Loucy (cell line): ENCODE results near the gene SOCS2.

Experiments
- H2AFZ ChIP-seq: fragments of 200-600 bp; sonication (generic); 2 replicates; pipeline ENCODE4 v1.6.0; 2016; ENCODE audit warnings: antibody characterized with exemption, mild to moderate bottlenecking, low read length, moderate library complexity
- H3F3A ChIP-seq: fragments of 200-600 bp; 2 replicates; pipeline ENCODE4 v1.6.0; 2016; ENCODE audit warnings: antibody characterized with exemption, low read depth, mild to moderate bottlenecking
- H3K27me3 ChIP-seq: fragments of 200-600 bp; sonication (generic); 2 replicates; pipeline ENCODE4 v1.6.1; 2014; ENCODE audit warnings: low read length, mild to moderate bottlenecking; ENCODE audit not compliant: insufficient read depth, poor library complexity, severe bottlenecking
- H3K36me3 ChIP-seq: fragments of 200-600 bp; sonication (generic); 2 replicates; pipeline ENCODE4 v1.6.1; 2016; ENCODE audit warnings: low read length; ENCODE audit not compliant: insufficient read depth
- H3K4me1 ChIP-seq: fragments of 200-600 bp; sonication (generic); 2 replicates; pipeline ENCODE4 v1.5.1; 2014; ENCODE audit warnings: low read length, mild to moderate bottlenecking; ENCODE audit not compliant: insufficient read depth, poor library complexity, severe bottlenecking
- H3K4me2 ChIP-seq: fragments of 200-600 bp; sonication (generic); 2 replicates; pipeline ENCODE4 v1.6.0; 2014; ENCODE audit warnings: antibody characterized with exemption, low read length, low read depth, mild to moderate bottlenecking; ENCODE audit not compliant: poor library complexity, severe bottlenecking
- H3K4me3 ChIP-seq: fragments of 200-600 bp; sonication (generic); 2 replicates; pipeline ENCODE4 v1.5.1; 2014; ENCODE audit warnings: low read length, mild to moderate bottlenecking, mixed read lengths; ENCODE audit not compliant: poor library complexity, severe bottlenecking
- H3K79me2 ChIP-seq: fragments of 200-600 bp; sonication (generic); 2 replicates; pipeline ENCODE4 v1.6.1; 2014; ENCODE audit warnings: low read length; ENCODE audit not compliant: insufficient read depth
- H3K9ac ChIP-seq: fragments of 200-600 bp; sonication (generic); 2 replicates; pipeline ENCODE4 v1.6.0; 2014; ENCODE audit warnings: mild to moderate bottlenecking, low read depth, low read length, moderate library complexity; ENCODE audit not compliant: poor library complexity, severe bottlenecking
- H3K9me2 ChIP-seq: fragments of 200-600 bp; sonication (generic); replicated peaks from 2 replicates; pipeline ENCODE4 v1.6.1; 2016; ENCODE audit warnings: low read depth, low read length, mixed read lengths
- H3K9me3 ChIP-seq: fragments of 200-600 bp; sonication (generic); 2 replicates; pipeline ENCODE4 v1.6.1; 2014; ENCODE audit warnings: mild to moderate bottlenecking, antibody characterized with exemption, low read length, low read depth; ENCODE audit not compliant: insufficient read depth
- H4K20me1 ChIP-seq: fragments of 200-600 bp; sonication (generic); 2 replicates; pipeline ENCODE4 v1.6.0; 2014; ENCODE audit warnings: antibody characterized with exemption, low read length, mild to moderate bottlenecking; ENCODE audit not compliant: insufficient read depth, poor library complexity, severe bottlenecking
- CTCF ChIP-seq: fragments of 200-600 bp; sonication (generic); conservative IDR thresholded peaks from 2 replicates; pipeline ENCODE4 v1.5.1; 2014; ENCODE audit warnings: mild to moderate bottlenecking, antibody characterized with exemption, low read length
- EZH2phosphoT487 ChIP-seq: fragments of 200-600 bp; IDR thresholded peaks from 2 replicates; pipeline ENCODE4 v1.6.1; 2018; ENCODE audit warnings: antibody characterized with exemption, mild to moderate bottlenecking, moderate library complexity, borderline replicate concordance

Gene SOCS2

GRCh38 chr12:93571925-93572711, at the start of gene SOCS2:
Gene SOCS2, plus strand, starts transcription at chr12:93572675. Its CDS starts 223 bp downstream, at chr12:93572898.
- H3K4me2 ChIP-seq: peak within 1 kb of the TSS; percentile 97
- no peaks in the 10 kb centered on the region for H3K9me3 ChIP-seq
- H3F3A ChIP-seq: no peaks in the 10 kb centered on the region
- peaks cover 4% of the 10 kb centered on the region for H3K4me1 ChIP-seq
- no peaks in the 10 kb centered on the region for H3K9me2 ChIP-seq
- peaks cover 50% of the 10 kb centered on the region for H3K27me3 ChIP-seq
- H3K36me3 ChIP-seq: no peaks in the 10 kb centered on the region
- peak within 1 kb of the TSS; percentile 92 for H2AFZ ChIP-seq
- peak within 1 kb of the TSS; percentile 56 for H3K9ac ChIP-seq
- no peak for TF ChIP-seq CTCF
- TF ChIP-seq EZH2phosphoT487: no peak
- H3K79me2 ChIP-seq: no peaks in the 10 kb centered on the region
- peak within 1 kb of the TSS; percentile 81 for H3K4me3 ChIP-seq
- H4K20me1 ChIP-seq: no peaks in the 10 kb centered on the region

- Histone ChIP-seq H3F3A (no peaks in the 10 kb centered on the region), H3K27me3 (no peaks in the 10 kb centered on the region), H3K36me3 (no peaks in the 10 kb centered on the region), H3K4me3 (no peak overlapping the region), H2AFZ (no peak overlapping the region), H3K9me2 (no peaks in the 10 kb centered on the region), H3K4me1 (peaks cover 1% of the 10 kb centered on the region), H3K79me2 (no peaks in the 10 kb centered on the region), H3K9ac (no peak overlapping the region), H3K4me2 (no peak overlapping the region), H4K20me1 (no peaks in the 10 kb centered on the region), H3K9me3 (no peaks in the 10 kb centered on the region)
- TF ChIP-seq CTCF (no peak), EZH2phosphoT487 (no peak)
Measured at GRCh38 chr12:93524386-93525133, 47.9 kb upstream of the SOCS2 start.

- Histone ChIP-seq H4K20me1 (no peaks in the 10 kb centered on the region), H3K4me2 (no peak overlapping the region), H2AFZ (no peak overlapping the region)
Measured at GRCh38 chr12:93526786-93527428, 45.6 kb upstream of the SOCS2 start.

More at GRCh38 chr12:93526786-93527428, 45.6 kb upstream of the SOCS2 start:
- no peak for TF ChIP-seq EZH2phosphoT487
- no peak for TF ChIP-seq CTCF
- Histone ChIP-seq H3K4me3 (no peak overlapping the region), H3K9me3 (no peaks in the 10 kb centered on the region), H3K36me3 (no peaks in the 10 kb centered on the region), H3K4me1 (peaks cover 15% of the 10 kb centered on the region), H3K79me2 (no peaks in the 10 kb centered on the region), H3K9ac (no peak overlapping the region), H3K9me2 (no peaks in the 10 kb centered on the region), H3K27me3 (no peaks in the 10 kb centered on the region), H3F3A (no peaks in the 10 kb centered on the region)
